Measurements from ENCODE around the gene DNAJC9. TPM values are rescaled to one million over a fixed set of nuclear protein-coding genes. Genes with fewer than 3 reads are reported as not detected.

The DNAJC9 gene
- total RNA-seq, 4 donors from 2014 or later, result 7.2 to 10.0 (median 8.9) TPM

DNA sequence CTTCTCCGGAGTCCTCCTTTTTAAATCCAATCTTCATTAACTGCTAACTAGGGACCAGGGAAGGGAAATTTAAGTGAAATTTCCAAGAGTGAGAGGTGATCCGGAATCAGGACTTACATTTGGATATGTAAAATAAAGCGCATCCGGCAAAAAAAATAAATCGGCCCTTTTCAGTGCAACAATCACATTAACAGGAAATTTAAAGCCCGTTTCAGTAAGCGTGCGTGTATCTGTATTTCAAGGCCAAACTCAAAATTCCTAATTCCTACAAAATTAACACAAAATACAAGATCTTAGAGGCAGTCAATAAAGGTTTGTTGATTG lies 771 bp downstream of the DNAJC9 start:
- DNase-seq (no peak), ATAC-seq (no peak)
- Histone ChIP-seq H3K4me3 (peak overlapping the region; percentile 81 to 96 (median 86)), H3K9me3 (no peaks in the 10 kb centered on the region), H3K27ac (peak overlapping the region; percentile 83 to 91 (median 87)), H3K4me1 (peaks cover 25 to 30% of the 10 kb centered on the region in 2 donors), H3K36me3 (peaks cover 0 to 64% of the 10 kb centered on the region in 2 donors), H3K27me3 (no peaks in the 10 kb centered on the region)
- intact Hi-C loops (cut with DNase I; ENCODE audit: low total_unique reads), result no loop called here
- TF ChIP-seq, protein P1, sequence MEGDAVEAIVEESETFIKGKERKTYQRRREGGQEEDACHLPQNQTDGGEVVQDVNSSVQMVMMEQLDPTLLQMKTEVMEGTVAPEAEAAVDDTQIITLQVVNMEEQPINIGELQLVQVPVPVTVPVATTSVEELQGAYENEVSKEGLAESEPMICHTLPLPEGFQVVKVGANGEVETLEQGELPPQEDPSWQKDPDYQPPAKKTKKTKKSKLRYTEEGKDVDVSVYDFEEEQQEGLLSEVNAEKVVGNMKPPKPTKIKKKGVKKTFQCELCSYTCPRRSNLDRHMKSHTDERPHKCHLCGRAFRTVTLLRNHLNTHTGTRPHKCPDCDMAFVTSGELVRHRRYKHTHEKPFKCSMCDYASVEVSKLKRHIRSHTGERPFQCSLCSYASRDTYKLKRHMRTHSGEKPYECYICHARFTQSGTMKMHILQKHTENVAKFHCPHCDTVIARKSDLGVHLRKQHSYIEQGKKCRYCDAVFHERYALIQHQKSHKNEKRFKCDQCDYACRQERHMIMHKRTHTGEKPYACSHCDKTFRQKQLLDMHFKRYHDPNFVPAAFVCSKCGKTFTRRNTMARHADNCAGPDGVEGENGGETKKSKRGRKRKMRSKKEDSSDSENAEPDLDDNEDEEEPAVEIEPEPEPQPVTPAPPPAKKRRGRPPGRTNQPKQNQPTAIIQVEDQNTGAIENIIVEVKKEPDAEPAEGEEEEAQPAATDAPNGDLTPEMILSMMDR (IDR thresholded peaks at IDR 0.05 in 4 of 5, conservative IDR thresholded peaks at IDR 0.05 in 1 of 5), result no peak
- no peak for TF ChIP-seq POLR2A (IDR thresholded peaks at IDR 0.05)
- in situ Hi-C loops (cut with MboI; ENCODE audit: low sequenced_read_pairs in 4 of 4), result no loop called here

DNA sequence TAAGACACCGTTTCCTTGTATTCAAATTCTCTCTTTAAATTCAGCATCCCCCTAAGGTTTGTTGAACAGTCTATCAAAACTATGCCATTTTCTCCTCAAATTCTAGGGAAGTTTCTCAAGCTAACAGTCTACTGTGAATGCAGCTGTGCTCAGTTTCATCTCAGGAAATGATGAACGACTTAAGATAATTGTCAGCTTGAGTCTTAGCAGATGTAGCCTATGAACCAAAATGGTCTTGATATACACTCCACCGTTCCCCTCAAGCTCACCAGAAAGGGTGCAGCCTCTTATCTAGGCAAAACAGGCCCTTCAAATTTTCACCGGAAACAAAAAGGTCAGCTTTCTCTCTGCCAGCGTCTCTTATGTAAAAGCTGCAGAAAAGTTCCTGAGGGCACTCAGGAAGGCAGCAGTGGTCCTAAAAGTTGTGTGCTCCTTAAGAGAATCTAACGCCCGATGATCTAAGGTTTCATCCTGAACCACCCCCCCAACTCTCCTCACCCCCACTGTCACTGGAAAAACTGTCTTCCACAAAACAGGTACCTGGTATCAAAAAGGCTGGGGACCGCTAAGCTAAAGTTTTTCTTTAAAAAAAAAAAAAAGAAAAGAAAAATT lies 2.1 kb downstream of the DNAJC9 start:
- Histone ChIP-seq H3K36me3 (peaks cover 0 to 69% of the 10 kb centered on the region in 2 donors), H3K4me1 (peaks cover 19 to 21% of the 10 kb centered on the region in 2 donors), H3K9me3 (no peaks in the 10 kb centered on the region), H3K27me3 (no peaks in the 10 kb centered on the region), H3K27ac (no peak overlapping the region), H3K4me3 (no peak overlapping the region)
- DNase-seq (no peak), ATAC-seq (no peak)
- intact Hi-C loops (cut with DNase I; ENCODE audit: low total_unique reads) (no loop called here), in situ Hi-C loops (cut with MboI; ENCODE audit: low sequenced_read_pairs in 4 of 4) (no loop called here)
- TF ChIP-seq POLR2A (IDR thresholded peaks at IDR 0.05), result no peak
- TF ChIP-seq, protein P1 (IDR thresholded peaks at IDR 0.05 in 4 of 5, conservative IDR thresholded peaks at IDR 0.05 in 1 of 5), result no peak

DNA sequence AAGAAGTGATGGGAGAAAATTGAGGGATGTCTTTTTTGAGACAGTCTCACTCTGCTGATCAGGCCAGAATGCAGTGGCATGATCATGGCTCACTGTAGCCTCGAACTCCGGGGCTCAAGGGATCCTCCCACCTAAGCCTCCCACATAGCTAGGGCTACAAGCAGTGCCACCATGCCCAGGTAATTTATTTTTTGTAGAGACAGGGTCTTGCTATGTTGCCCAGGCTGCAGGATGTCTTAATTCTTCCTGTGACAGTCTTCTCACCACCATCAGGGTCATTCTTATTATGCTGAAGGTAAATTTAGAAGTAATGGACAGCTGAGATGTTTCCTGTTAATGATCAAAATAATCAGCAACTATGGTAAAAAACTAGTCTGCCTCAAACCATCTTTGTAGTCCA lies 7.1 kb downstream of the DNAJC9 start:
- Histone ChIP-seq H3K27me3 (no peaks in the 10 kb centered on the region), H3K27ac (no peak overlapping the region), H3K4me1 (no peaks in the 10 kb centered on the region), H3K9me3 (no peaks in the 10 kb centered on the region), H3K36me3 (peaks cover 0 to 52% of the 10 kb centered on the region in 2 donors), H3K4me3 (no peak overlapping the region)
- ATAC-seq (no peak), DNase-seq (no peak)
- intact Hi-C loops (cut with DNase I; ENCODE audit: low total_unique reads), result no loop called here
- TF ChIP-seq, protein P1 (IDR thresholded peaks at IDR 0.05 in 4 of 5, conservative IDR thresholded peaks at IDR 0.05 in 1 of 5), result no peak
- TF ChIP-seq POLR2A (IDR thresholded peaks at IDR 0.05), result no peak
- in situ Hi-C loops (cut with MboI; ENCODE audit: low sequenced_read_pairs in 4 of 4), result no loop called here

DNA sequence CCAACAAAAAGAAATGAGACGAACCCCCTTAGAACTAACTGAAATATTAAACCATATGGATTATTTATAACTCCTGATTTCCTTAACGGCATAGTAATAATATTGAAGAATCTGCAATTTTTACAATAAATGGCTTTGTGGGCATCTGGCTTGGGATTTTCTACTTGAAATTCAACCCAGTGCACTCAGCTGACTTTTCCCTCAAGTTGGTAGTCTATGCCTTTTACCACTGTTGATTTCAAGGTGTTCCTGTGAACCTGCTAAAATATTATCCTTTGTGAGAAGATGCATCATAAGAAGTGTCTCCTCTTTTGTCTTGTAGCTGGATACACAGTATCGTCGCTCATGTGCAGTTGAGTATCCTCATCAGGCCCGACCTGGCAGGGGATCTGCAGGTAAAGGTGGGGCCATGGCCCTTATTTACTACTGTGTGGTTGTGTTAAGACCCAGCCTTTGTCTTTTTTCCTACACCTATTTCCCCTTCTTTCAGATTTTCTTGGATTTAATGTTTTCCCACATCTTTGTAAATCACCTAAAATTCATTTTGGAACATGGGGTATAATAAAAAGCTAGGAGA lies 8.0 kb downstream of the DNAJC9 start:
- peaks cover 0 to 2% of the 10 kb centered on the region in 2 donors for H3K4me1 ChIP-seq
- no peak for ATAC-seq
- no peak for TF ChIP-seq POLR2A (IDR thresholded peaks at IDR 0.05)
- TF ChIP-seq, protein P1 (IDR thresholded peaks at IDR 0.05 in 4 of 5, conservative IDR thresholded peaks at IDR 0.05 in 1 of 5), result no peak
- peaks cover 0 to 45% of the 10 kb centered on the region in 2 donors for H3K36me3 ChIP-seq
- in situ Hi-C loops (cut with MboI; ENCODE audit: low sequenced_read_pairs in 4 of 4), result no loop called here
- DNase-seq, result no peak
- H3K27ac ChIP-seq, result no peak overlapping the region
- no peaks in the 10 kb centered on the region for H3K27me3 ChIP-seq
- intact Hi-C loops (cut with DNase I; ENCODE audit: low total_unique reads), result no loop called here
- H3K4me3 ChIP-seq, result no peak overlapping the region
- no peaks in the 10 kb centered on the region for H3K9me3 ChIP-seq

All from gastrocnemius medialis (tissue), 4 donors.